ENCODE measurements around the gene COL5A3.

- TF ChIP-seq REST (IDR thresholded peaks at IDR 0.05; ENCODE audit: unreplicated experiment): peak; percentile 17
- TF ChIP-seq POLR2AphosphoS5 (IDR thresholded peaks at IDR 0.05; ENCODE audit: low read depth): no peak
- no peak for TF ChIP-seq EZH2phosphoT487 (IDR thresholded peaks at IDR 0.05; ENCODE audit: unreplicated experiment)
- no peak for TF ChIP-seq CTCF (conservative IDR thresholded peaks at IDR 0.05; ENCODE audit: low read depth in 2 of 2)
- no peak for TF ChIP-seq EZH2 (IDR thresholded peaks at IDR 0.05; ENCODE audit: low read depth, unreplicated experiment)
- no peak for TF ChIP-seq ZNF331 (CRISPR knock-in tag; IDR thresholded peaks at IDR 0.05; ENCODE audit: low read depth)
- no peak for TF ChIP-seq CREB1 (CRISPR knock-in tag; IDR thresholded peaks at IDR 0.05; ENCODE audit: low read depth)
These were observed at the start of gene COL5A3 for GRCh38 chr19:10010247-10010691.
